Smooth muscle cell (in vitro differentiated cells): ENCODE measurements around the gene ATP8B1. TPM values are rescaled to one million over a fixed set of nuclear protein-coding genes. Genes with fewer than 3 reads are reported as not detected.

ENCODE experiments used
- DNase-seq: peaks from one replicate; lab custom pipeline; 2025; ENCODE audit not compliant: unreplicated experiment; lab: John Stamatoyannopoulos, UW
- H2AFZ ChIP-seq: fragments of 200-600 bp; sonication (generic); 2 replicates; pipeline ENCODE4 v1.6.0; 2016; ENCODE audit warnings: antibody characterized with exemption, low read depth, mild to moderate bottlenecking
- H3F3A ChIP-seq: fragments of 200-600 bp; sonication (generic); 2 replicates; pipeline ENCODE4 v1.6.0; 2017; ENCODE audit warnings: antibody characterized with exemption, low read depth
- H3K27ac ChIP-seq: fragments of 200-600 bp; sonication (generic); 2 replicates; pipeline ENCODE4 v1.5.1; 2016; ENCODE audit warnings: low read depth, mild to moderate bottlenecking
- H3K27me3 ChIP-seq: fragments of 200-600 bp; sonication (generic); 2 replicates; pipeline ENCODE4 v1.6.1; 2016; ENCODE audit warnings: low read depth, mild to moderate bottlenecking
- H3K36me3 ChIP-seq: fragments of 200-600 bp; sonication (generic); 2 replicates; pipeline ENCODE4 v1.5.1; 2016; ENCODE audit warnings: low read depth
- H3K4me1 ChIP-seq: fragments of 200-600 bp; sonication (generic); 2 replicates; pipeline ENCODE4 v1.5.1; 2016; ENCODE audit warnings: low read depth
- H3K4me2 ChIP-seq: fragments of 200-600 bp; sonication (generic); 2 replicates; pipeline ENCODE4 v1.6.0; 2016; ENCODE audit warnings: mild to moderate bottlenecking
- H3K4me3 ChIP-seq: fragments of 200-600 bp; sonication (generic); 2 replicates; pipeline ENCODE4 v1.5.1; 2016; ENCODE audit warnings: mild to moderate bottlenecking
- H3K79me2 ChIP-seq: fragments of 200-600 bp; sonication (generic); 2 replicates; pipeline ENCODE4 v1.6.0; 2016; ENCODE audit warnings: low read depth, mild to moderate bottlenecking
- H3K9ac ChIP-seq: fragments of 200-600 bp; sonication (generic); 2 replicates; pipeline ENCODE4 v1.6.0; 2016; ENCODE audit warnings: low read depth
- H3K9me3 ChIP-seq: fragments of 200-600 bp; sonication (generic); replicated peaks from 2 replicates; pipeline ENCODE4 v1.5.1; 2016; ENCODE audit warnings: low read depth
- H4K20me1 ChIP-seq: fragments of 200-600 bp; sonication (generic); 2 replicates; pipeline ENCODE4 v1.6.0; 2016; ENCODE audit warnings: low read depth
- WGBS: methylation state at CpG from one replicate; pipeline ENCODE4 v1.1.7; 2016; ENCODE audit warnings: low lambda C conversion rate; 5-methylcytosine and 5-hydroxymethylcytosine counted together
- polyA plus RNA-seq: library from polyadenylated mRNA; unstranded; fragments of >200 nt; fragmentation: Nextera tagmentation; extraction: Ambion mirVana; gene quantifications from 2 replicates; pipeline ENCODE4 v1.2.1, GENCODE V29; 2016
- total RNA-seq: library from RNA; depleted of rRNA; stranded (reverse); fragments of >200 nt; gene quantifications from 2 replicates; pipeline ENCODE4 v1.2.3, GENCODE V29; 2014
- TF ChIP-seq, protein P1 (sequence below): fragments of 200-600 bp; sonication (generic); IDR thresholded peaks from 2 replicates; pipeline ENCODE4 v1.5.1; 2017; ENCODE audit warnings: borderline replicate concordance, mild to moderate bottlenecking, antibody characterized with exemption; ENCODE audit not compliant: insufficient read depth, poor library complexity, severe bottlenecking

Gene ATP8B1
- total and polyA plus RNA-seq, 2 experiments from 2014 or later, result 1.1 to 6.1 TPM

DNA sequence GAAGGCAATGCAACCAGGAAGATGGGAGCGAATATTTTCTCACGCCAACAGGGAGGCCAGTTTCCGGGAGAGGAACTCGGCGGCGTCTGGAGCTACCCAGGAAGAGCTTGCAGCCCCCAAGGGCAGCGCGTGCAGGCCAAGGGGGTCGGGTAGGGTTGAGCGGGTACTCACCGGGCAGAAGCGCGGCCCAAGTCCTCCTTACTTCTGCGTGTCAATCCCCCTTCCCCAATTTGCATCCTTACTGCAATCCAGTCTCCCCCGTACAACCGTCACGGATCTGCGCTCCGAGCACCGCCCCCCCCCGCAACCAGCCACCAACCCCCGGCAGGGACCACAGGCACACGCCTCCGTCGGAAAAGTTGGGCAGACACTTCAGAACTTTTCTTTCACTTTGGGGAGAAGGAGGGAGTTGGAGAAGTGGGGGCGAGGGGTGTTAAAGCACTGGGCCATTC, 1.3 kb downstream of the ATP8B1 start:
- no peaks in the 10 kb centered on the region for H3K79me2 ChIP-seq

DNA sequence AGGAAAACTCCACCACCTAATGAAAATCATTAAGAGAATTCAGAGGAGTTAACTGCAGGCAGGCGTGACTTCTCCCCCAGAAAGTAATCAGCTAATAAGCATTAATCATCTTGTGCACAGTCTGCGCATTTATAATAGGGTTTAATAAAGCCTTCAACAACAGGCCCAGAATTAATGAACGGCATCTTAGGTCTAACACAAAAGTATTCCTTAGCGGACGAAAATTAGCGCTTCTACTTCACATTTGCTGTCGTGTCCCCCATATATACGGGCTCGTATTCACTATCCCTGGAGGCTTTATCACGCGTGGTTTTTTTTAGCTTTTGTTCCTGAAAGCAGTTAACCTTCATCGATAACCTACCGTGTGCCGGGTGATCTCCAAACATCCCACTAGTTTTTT, 1.8 kb downstream of the ATP8B1 start:
- H4K20me1 ChIP-seq, result no peaks in the 10 kb centered on the region
- no peak for DNase-seq
- no peaks in the 10 kb centered on the region for H3K79me2 ChIP-seq
- WGBS, result 50% methylated on average over 14 of the region's 14 CpGs
- TF ChIP-seq, protein P1, sequence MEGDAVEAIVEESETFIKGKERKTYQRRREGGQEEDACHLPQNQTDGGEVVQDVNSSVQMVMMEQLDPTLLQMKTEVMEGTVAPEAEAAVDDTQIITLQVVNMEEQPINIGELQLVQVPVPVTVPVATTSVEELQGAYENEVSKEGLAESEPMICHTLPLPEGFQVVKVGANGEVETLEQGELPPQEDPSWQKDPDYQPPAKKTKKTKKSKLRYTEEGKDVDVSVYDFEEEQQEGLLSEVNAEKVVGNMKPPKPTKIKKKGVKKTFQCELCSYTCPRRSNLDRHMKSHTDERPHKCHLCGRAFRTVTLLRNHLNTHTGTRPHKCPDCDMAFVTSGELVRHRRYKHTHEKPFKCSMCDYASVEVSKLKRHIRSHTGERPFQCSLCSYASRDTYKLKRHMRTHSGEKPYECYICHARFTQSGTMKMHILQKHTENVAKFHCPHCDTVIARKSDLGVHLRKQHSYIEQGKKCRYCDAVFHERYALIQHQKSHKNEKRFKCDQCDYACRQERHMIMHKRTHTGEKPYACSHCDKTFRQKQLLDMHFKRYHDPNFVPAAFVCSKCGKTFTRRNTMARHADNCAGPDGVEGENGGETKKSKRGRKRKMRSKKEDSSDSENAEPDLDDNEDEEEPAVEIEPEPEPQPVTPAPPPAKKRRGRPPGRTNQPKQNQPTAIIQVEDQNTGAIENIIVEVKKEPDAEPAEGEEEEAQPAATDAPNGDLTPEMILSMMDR, result no peak
- peaks cover 10% of the 10 kb centered on the region for H3K4me1 ChIP-seq
- H2AFZ ChIP-seq, result peak overlapping the region; percentile 10
- H3K27ac ChIP-seq, result no peak overlapping the region
- H3F3A ChIP-seq, result no peaks in the 10 kb centered on the region
- no peak overlapping the region for H3K9ac ChIP-seq
- H3K4me3 ChIP-seq, result peak overlapping the region; percentile 66
- no peaks in the 10 kb centered on the region for H3K9me3 ChIP-seq
- no peaks in the 10 kb centered on the region for H3K36me3 ChIP-seq
- peak overlapping the region; percentile 95 for H3K4me2 ChIP-seq
- peaks cover 68% of the 10 kb centered on the region for H3K27me3 ChIP-seq

More for the DNA sequence above, 1.3 kb downstream of the ATP8B1 start:
- Histone ChIP-seq H2AFZ (peak overlapping the region; percentile 10), H3K4me2 (peak overlapping the region; percentile 95), H3K4me3 (peak overlapping the region; percentile 66), H3F3A (no peaks in the 10 kb centered on the region), H3K36me3 (no peaks in the 10 kb centered on the region), H3K9me3 (no peaks in the 10 kb centered on the region), H3K27me3 (peaks cover 63% of the 10 kb centered on the region), H3K4me1 (peaks cover 10% of the 10 kb centered on the region), H3K9ac (peak overlapping the region; percentile 17), H3K27ac (no peak overlapping the region), H4K20me1 (no peaks in the 10 kb centered on the region)
- DNase-seq, result no peak
- 3% methylated on average over 25 of the region's 26 CpGs for WGBS
- TF ChIP-seq, protein P1, result no peak

DNA sequence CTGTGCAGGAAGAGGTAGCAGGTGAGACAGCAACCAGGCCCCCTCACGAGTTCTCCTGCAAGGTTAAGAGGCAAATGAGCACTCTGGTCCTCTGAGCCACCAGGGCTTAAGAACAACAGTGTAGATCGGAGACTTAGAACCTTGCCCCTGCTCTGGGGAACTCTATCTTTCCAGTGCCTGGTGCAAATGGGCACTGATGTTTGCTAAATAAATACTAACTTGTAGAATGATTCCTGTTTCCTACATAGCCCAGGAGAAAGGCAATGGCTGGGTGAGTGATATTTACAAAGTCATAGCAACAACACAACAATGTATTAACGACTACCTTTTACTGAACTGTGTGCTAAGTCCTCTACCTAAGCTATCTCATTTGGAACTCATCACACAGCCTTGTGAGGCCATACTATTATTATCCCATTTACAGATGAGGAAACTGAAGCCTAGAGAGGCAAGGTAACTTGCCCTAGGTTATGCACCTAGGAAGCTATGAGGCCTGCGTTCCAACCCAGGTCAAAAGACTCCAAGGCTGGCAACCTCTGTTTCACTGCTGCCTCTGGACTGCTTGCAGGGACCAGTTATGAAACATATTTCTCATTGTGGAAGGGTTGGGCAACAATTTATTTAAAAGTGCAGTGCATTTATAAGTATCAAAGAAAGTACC, 4.3 kb downstream of the ATP8B1 start:
- H4K20me1 ChIP-seq, result no peaks in the 10 kb centered on the region
- H2AFZ ChIP-seq, result no peak overlapping the region
- no peak overlapping the region for H3K4me3 ChIP-seq
- TF ChIP-seq, protein P1, result no peak
- H3K27ac ChIP-seq, result no peak overlapping the region
- no peak overlapping the region for H3K9ac ChIP-seq
- H3K4me1 ChIP-seq, result peaks cover 10% of the 10 kb centered on the region
- H3K79me2 ChIP-seq, result no peaks in the 10 kb centered on the region
- DNase-seq, result no peak
- peaks cover 56% of the 10 kb centered on the region for H3K27me3 ChIP-seq
- no peaks in the 10 kb centered on the region for H3K9me3 ChIP-seq
- H3F3A ChIP-seq, result no peaks in the 10 kb centered on the region
- WGBS, result 84% methylated on average over 4 of the region's 4 CpGs
- H3K36me3 ChIP-seq, result no peaks in the 10 kb centered on the region
- H3K4me2 ChIP-seq, result no peak overlapping the region

DNA sequence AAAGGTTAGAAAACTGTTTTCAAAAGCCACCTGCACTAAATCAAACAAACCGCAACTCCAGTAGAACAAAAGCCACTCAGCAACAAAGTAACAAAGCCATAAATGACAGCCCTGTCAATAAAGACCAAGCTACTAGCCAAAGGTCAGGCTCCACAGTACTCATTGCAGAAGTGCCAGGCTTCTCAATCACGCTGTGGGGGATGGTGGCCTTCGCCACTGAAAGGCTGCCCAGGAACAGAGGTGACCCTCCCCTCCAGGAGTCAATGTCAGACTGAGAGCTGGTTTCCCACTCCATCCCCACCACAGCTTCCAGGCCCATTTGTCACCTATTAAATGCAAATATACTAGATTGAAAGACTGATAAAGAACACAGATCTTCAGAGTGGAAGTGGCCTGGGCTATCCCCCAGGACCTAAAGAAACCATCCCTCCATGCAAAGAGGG, 5.9 kb downstream of the ATP8B1 start:
- no peak for DNase-seq
- Histone ChIP-seq H3F3A (no peaks in the 10 kb centered on the region), H3K27me3 (peaks cover 42% of the 10 kb centered on the region), H3K9ac (no peak overlapping the region), H3K36me3 (no peaks in the 10 kb centered on the region), H2AFZ (no peak overlapping the region), H3K9me3 (no peaks in the 10 kb centered on the region), H3K27ac (no peak overlapping the region), H4K20me1 (no peaks in the 10 kb centered on the region), H3K4me1 (peaks cover 5% of the 10 kb centered on the region), H3K4me3 (no peak overlapping the region), H3K4me2 (no peak overlapping the region), H3K79me2 (no peaks in the 10 kb centered on the region)
- WGBS, result 55% methylated on average over 3 of the region's 3 CpGs
- TF ChIP-seq, protein P1, result no peak
